HepG2 (cell line): Measurements from ENCODE around the gene CCDC93.

Experiments used
- ARNTL ChIP-seq: sonication (generic); formaldehyde crosslinking; IDR thresholded peaks from 2 replicates; pipeline ENCODE4 v1.4.0; 2020; ENCODE audit warnings: mild to moderate bottlenecking, missing genetic modification reagents
- HOXA3 ChIP-seq: sonication (generic); formaldehyde crosslinking; IDR thresholded peaks from 2 replicates; pipeline ENCODE4 v1.5.0; 2020; ENCODE audit warnings: missing genetic modification reagents
- RELA ChIP-seq: sonication (generic); formaldehyde crosslinking; IDR thresholded peaks from 2 replicates; pipeline ENCODE4 v1.4.0; 2020; ENCODE audit warnings: missing genetic modification reagents
- ZNF274 ChIP-seq: sonication (generic); formaldehyde crosslinking; IDR thresholded peaks from 2 replicates; pipeline ENCODE4 v1.5.1; 2020; ENCODE audit warnings: mild to moderate bottlenecking, missing genetic modification reagents
- ZNF501 ChIP-seq: sonication (generic); formaldehyde crosslinking; IDR thresholded peaks from 2 replicates; pipeline ENCODE4 v1.5.1; 2020; ENCODE audit warnings: mild to moderate bottlenecking, moderate library complexity, missing genetic modification reagents

DNA sequence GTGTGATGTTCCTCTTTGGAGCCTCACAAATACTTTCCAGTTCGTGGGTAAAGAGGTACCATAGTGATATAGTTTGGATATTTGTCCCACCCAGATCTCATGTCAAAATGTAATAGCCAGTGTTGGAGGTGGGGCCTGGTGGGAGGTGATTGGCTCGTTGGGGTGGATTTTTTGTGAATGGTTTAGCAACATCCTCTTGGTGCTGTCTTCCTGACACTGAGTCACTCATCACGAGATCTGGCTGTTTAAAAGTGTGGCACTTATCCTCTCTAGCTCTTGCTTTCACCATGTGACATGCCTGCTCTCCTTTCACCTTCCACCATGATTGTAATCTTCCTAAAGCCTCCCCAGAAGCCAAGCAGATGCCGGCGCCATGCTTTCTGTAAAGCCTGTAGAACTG is 3.0 kb upstream of the CCDC93 start:
- no peak for TF ChIP-seq ZNF501 (CRISPR knock-in tag)
- no peak for TF ChIP-seq HOXA3 (CRISPR knock-in tag)
- TF ChIP-seq ZNF274: no peak
- TF ChIP-seq RELA (CRISPR knock-in tag): no peak
- no peak for TF ChIP-seq ARNTL (CRISPR knock-in tag)
